Endothelial cell of umbilical vein (primary cell): ENCODE measurements around the gene NFKB1. TPM values are rescaled to one million over a fixed set of nuclear protein-coding genes. Genes with fewer than 3 reads are reported as not detected.

Experiments
- BruUV-seq: library from RNA; stranded (reverse); fragments of 400-500 nt; replicated peaks from 2 replicates; lab custom pipeline; 2021; lab: Mats Ljungman, UMichigan
- CTCF ChIA-PET: fragments of 300-600, 350-600 bp; sonication (Branson Sonifier 250); formaldehyde crosslinking; loops from one replicate; lab custom pipeline; 2021; ENCODE audit warnings: antibody characterized with exemption, inconsistent platforms; lab: Charles Lee
- POLR2A ChIA-PET: fragments of 300-600, 350-600 bp; sonication (Branson Sonifier 250); formaldehyde crosslinking; loops from one replicate; lab custom pipeline; 2021; ENCODE audit warnings: antibody characterized with exemption, inconsistent platforms; lab: Charles Lee
- DNase-seq: peaks from one replicate; pipeline ENCODE4 v3.0.0-alpha.2; 2011; ENCODE audit warnings: low read depth, low spot score
- FAIRE-seq: peaks from 2 replicates; lab custom pipeline; 2011; peaks lifted over from hg19 to GRCh38; lab: Jason Lieb, UNC
- H2AFZ ChIP-seq: 2 replicates; pipeline ENCODE4 v1.6.0; 2012; ENCODE audit warnings: low read depth, low read length, control low read depth, inconsistent platforms
- H3K27ac ChIP-seq: 2 replicates; pipeline ENCODE4 v1.5.1; 2011; ENCODE audit warnings: low read depth, mild to moderate bottlenecking, control low read depth, low read length, moderate library complexity; ENCODE audit not compliant: insufficient read depth
- H3K27me3 ChIP-seq, 2 experiments: 2 replicates each; pipeline versions ENCODE4 v1.6.0 to v1.6.1; 2011; ENCODE audit warnings: low read length in 2 of 2, mixed read lengths in 1 of 2; ENCODE audit not compliant: control insufficient read depth in 2 of 2, insufficient read depth in 2 of 2
- H3K36me3 ChIP-seq, 2 experiments: 2 replicates in 1 of 2; 3 replicates in 1 of 2; pipeline ENCODE4 v1.5.1; 2011; ENCODE audit warnings: low read length in 2 of 2, mild to moderate bottlenecking in 1 of 2, moderate library complexity in 1 of 2; ENCODE audit not compliant: control insufficient read depth in 2 of 2, insufficient read depth in 2 of 2; ENCODE audit errors: extremely low read depth in 1 of 2
- H3K4me1 ChIP-seq: 3 replicates; pipeline ENCODE4 v1.5.1; 2011; ENCODE audit warnings: mild to moderate bottlenecking, low read length; ENCODE audit not compliant: control insufficient read depth, insufficient read depth; ENCODE audit errors: extremely low read depth
- H3K4me2 ChIP-seq: 2 replicates; pipeline ENCODE4 v1.6.1; 2011; ENCODE audit warnings: low read length, control low read depth, mixed read lengths; ENCODE audit not compliant: insufficient read depth
- H3K4me3 ChIP-seq, 3 experiments: fragments of 200-600 bp in 1 of 3; sonication (generic), shearing (Covaris generic) in 1 of 3; replicated peaks in 1 of 3; 2 replicates each; pipeline ENCODE4 v1.5.1; 2011 to 2016; ENCODE audit warnings: control low read depth in 3 of 3, low read length in 3 of 3, mild to moderate bottlenecking in 2 of 3, inconsistent platforms in 1 of 3, low read depth in 1 of 3, moderate library complexity in 1 of 3; ENCODE audit not compliant: insufficient read depth in 1 of 3
- H3K79me2 ChIP-seq: 2 replicates; pipeline ENCODE4 v1.6.0; 2012; ENCODE audit warnings: low read length, inconsistent platforms; ENCODE audit not compliant: control insufficient read depth, insufficient read depth
- H3K9ac ChIP-seq: replicated peaks from 2 replicates; pipeline ENCODE3; 2011; ENCODE audit warnings: low read length, control low read depth; ENCODE audit not compliant: insufficient read depth; ENCODE audit errors: extremely low read depth
- H3K9me1 ChIP-seq: replicated peaks from 3 replicates; pipeline ENCODE4 v1.6.0; 2011; ENCODE audit warnings: mild to moderate bottlenecking, low read length; ENCODE audit not compliant: control insufficient read depth, insufficient read depth; ENCODE audit errors: extremely low read depth
- H3K9me3 ChIP-seq: replicated peaks from 2 replicates; pipeline ENCODE4 v1.5.1; 2012; ENCODE audit warnings: low read length, inconsistent platforms; ENCODE audit not compliant: control insufficient read depth, insufficient read depth
- H4K20me1 ChIP-seq: replicated peaks from 2 replicates; pipeline ENCODE3; 2011; ENCODE audit warnings: mild to moderate bottlenecking, low read length; ENCODE audit not compliant: control insufficient read depth, insufficient read depth; ENCODE audit errors: extremely low read depth
- CTCF ChIP-seq, 2 donors: IDR thresholded peaks; 1 replicate in 1 of 2; 2 replicates in 1 of 2; pipeline ENCODE4 v1.5.1; 2011; ENCODE audit warnings: low read length in 2 of 2, mild to moderate bottlenecking in 2 of 2, moderate library complexity in 2 of 2, control low read depth in 1 of 2, inconsistent platforms in 1 of 2, low read depth in 1 of 2; ENCODE audit not compliant: insufficient read depth in 1 of 2; ENCODE audit errors: extremely low read depth in 1 of 2
- EZH2 ChIP-seq: IDR thresholded peaks from 2 replicates; pipeline ENCODE4 v1.6.1; 2012; ENCODE audit warnings: borderline replicate concordance, low read depth, mild to moderate bottlenecking, moderate library complexity, low read length, inconsistent platforms; ENCODE audit not compliant: severe bottlenecking
- FOS ChIP-seq: IDR thresholded peaks from 2 replicates; pipeline ENCODE4 v1.6.1; 2011; ENCODE audit warnings: mild to moderate bottlenecking, low read length, moderate library complexity, borderline replicate concordance; ENCODE audit not compliant: insufficient read depth
- GATA2 ChIP-seq: IDR thresholded peaks from 2 replicates; pipeline ENCODE4 v1.7.0; 2011; ENCODE audit warnings: low read depth, mild to moderate bottlenecking, moderate library complexity, mixed read lengths, low read length; ENCODE audit not compliant: insufficient read length, insufficient read depth
- JUN ChIP-seq: IDR thresholded peaks from 2 replicates; pipeline ENCODE4 v1.6.1; 2011; ENCODE audit warnings: borderline replicate concordance, low read depth; ENCODE audit not compliant: insufficient read length, insufficient read depth
- MAX ChIP-seq: IDR thresholded peaks from 2 replicates; pipeline ENCODE4 v1.6.1; 2011; ENCODE audit not compliant: insufficient read depth, insufficient read length
- MYC ChIP-seq: IDR thresholded peaks from one replicate; pipeline ENCODE4 v1.6.1; 2011; ENCODE audit warnings: mild to moderate bottlenecking, low read depth, low read length
- POLR2A ChIP-seq: IDR thresholded peaks from 2 replicates; pipeline ENCODE4 v1.6.1; 2012; ENCODE audit warnings: low read depth, mild to moderate bottlenecking, control low read depth, low read length
- POLR2AphosphoS5 ChIP-seq: IDR thresholded peaks from 2 replicates; pipeline ENCODE4 v1.6.1; 2012; ENCODE audit warnings: low read depth, mild to moderate bottlenecking, control low read depth, low read length, moderate library complexity; ENCODE audit not compliant: insufficient read depth
- dilution Hi-C: fragments of 300-500 bp; cut with MboI; formaldehyde crosslinking; loops from one replicate; pipeline ENCODE4 v1.15.0; 2019; ENCODE audit warnings: low sequenced_read_pairs; ENCODE audit not compliant: extremely low pct_ligation_motif_present
- intact Hi-C: fragments of 100-400 bp; cut with micrococcal nuclease; formaldehyde crosslinking; loops from one replicate; pipeline ENCODE4 v1.10.0; 2022
- polyA plus RNA-seq, 4 experiments: library from polyadenylated mRNA; depleted of rRNA in 3 of 4; stranded (reverse) in 3 of 4; unstranded in 1 of 4; fragments of >200 nt; gene quantifications; 2 replicates each; pipeline versions ENCODE4 v1.2.1 to v1.2.3, GENCODE V29; 2011 to 2012; ENCODE audit warnings: missing spikeins in 1 of 4
- total RNA-seq: library from RNA; stranded (reverse); gene quantifications from 2 replicates; pipeline ENCODE4 v1.2.3, GENCODE V29; 2021

NFKB1 gene
- total and polyA plus RNA-seq, 2 donors (not counting 3 experiments of a cell fraction or from before 2014, with no cell fraction given) = 21.3 to 41.4 TPM

GRCh38 chr4:102554992-102555391 lies 53.8 kb downstream of the NFKB1 start:
- H3K4me1 ChIP-seq = peaks cover 18% of the 10 kb centered on the region
- H2AFZ ChIP-seq = no peak overlapping the region
- CTCF ChIA-PET = no interaction called here
- no peak overlapping the region for H3K4me3 ChIP-seq
- H3K27me3 ChIP-seq = no peaks in the 10 kb centered on the region
- H3K9ac ChIP-seq = no peak overlapping the region
- POLR2A ChIA-PET = no interaction called here
- no peak overlapping the region for H3K27ac ChIP-seq
- FAIRE-seq (no peak), DNase-seq (no peak)
- TF ChIP-seq MAX = no peak
- TF ChIP-seq EZH2 = no peak
- no peak for TF ChIP-seq JUN
- TF ChIP-seq FOS = no peak
- no peak for TF ChIP-seq GATA2
- TF ChIP-seq CTCF (IDR thresholded peaks at IDR 0.05; ENCODE audit: extremely low read depth in 1 of 2, insufficient read depth in 1 of 2, low read depth in 1 of 2, low read length in 2 of 2) = no peak
- TF ChIP-seq POLR2AphosphoS5 = no peak
- TF ChIP-seq MYC = no peak
- TF ChIP-seq POLR2A = no peak
- H3K9me3 ChIP-seq = no peaks in the 10 kb centered on the region
- no peaks in the 10 kb centered on the region for H3K9me1 ChIP-seq
- BruUV-seq = no TSS peak
- H3K36me3 ChIP-seq = no peaks in the 10 kb centered on the region
- dilution Hi-C loops (no loop called here), intact Hi-C loops (no loop called here)
- no peaks in the 10 kb centered on the region for H4K20me1 ChIP-seq
- H3K4me2 ChIP-seq = no peak overlapping the region
- H3K79me2 ChIP-seq = peaks cover 3% of the 10 kb centered on the region
